ENCODE data around the gene CNTNAP2.

GRCh38 chr7:148124477-148124876, 2007.9 kb downstream of the CNTNAP2 start:
- TF ChIP-seq CTCF (IDR thresholded peaks at IDR 0.05) = no peak
- no peak for TF ChIP-seq POLR2A (IDR thresholded peaks at IDR 0.05)

Measured in lower leg skin (tissue), 3 donors.